Endodermal cell (in vitro differentiated cells): ENCODE measurements around the gene PRRC2B. TPM values are rescaled to one million over a fixed set of nuclear protein-coding genes. Genes with fewer than 3 reads are reported as not detected.
"Not testable (repeated sequence)": the region's sequence is repeated elsewhere in the genome, so short reads cannot be mapped to it uniquely, and the experiment has no call there.

ENCODE experiments used
- DNase-seq: peaks from one replicate; pipeline ENCODE4 v3.0.0-alpha.2; 2017
- H3K27ac ChIP-seq: 2 replicates; pipeline ENCODE4 v1.5.1; 2013; ENCODE audit warnings: mild to moderate bottlenecking, low read depth, low read length, moderate library complexity
- H3K27me3 ChIP-seq: 2 replicates; pipeline ENCODE4 v1.6.1; 2013; ENCODE audit warnings: mild to moderate bottlenecking, low read length, moderate library complexity; ENCODE audit not compliant: insufficient read depth, control insufficient read depth, poor library complexity, severe bottlenecking
- H3K36me3 ChIP-seq: 2 replicates; pipeline ENCODE4 v1.7.0; 2013; ENCODE audit warnings: mild to moderate bottlenecking, low read length, moderate library complexity; ENCODE audit not compliant: control insufficient read depth, insufficient read depth
- H3K4me1 ChIP-seq: one replicate; pipeline ENCODE4 v1.7.0; 2013; ENCODE audit warnings: low read length; ENCODE audit not compliant: control insufficient read depth, insufficient read depth
- H3K4me3 ChIP-seq: 2 replicates; pipeline ENCODE4 v1.5.1; 2013; ENCODE audit warnings: mild to moderate bottlenecking, low read length, moderate library complexity
- H3K9ac ChIP-seq: 2 replicates; pipeline ENCODE4 v1.6.1; 2013; ENCODE audit warnings: mild to moderate bottlenecking, low read length, moderate library complexity; ENCODE audit not compliant: poor library complexity, severe bottlenecking; ENCODE audit errors: extremely low read depth
- H3K9me3 ChIP-seq: 2 replicates; pipeline ENCODE4 v1.6.1; 2013; ENCODE audit warnings: mild to moderate bottlenecking, low read length, moderate library complexity; ENCODE audit not compliant: control insufficient read depth
- H3K27ac Mint-ChIP-seq: 2 replicates; pipeline ENCODE4 v1.8.0; 2020; ENCODE audit warnings: mixed read lengths
- H3K27me3 Mint-ChIP-seq: 2 replicates; pipeline ENCODE4 v1.8.0; 2021; ENCODE audit warnings: mild to moderate bottlenecking, mixed read lengths; ENCODE audit not compliant: insufficient read depth
- H3K36me3 Mint-ChIP-seq: 2 replicates; pipeline ENCODE4 v1.8.0; 2020; ENCODE audit warnings: low read depth, mixed read lengths
- H3K4me1 Mint-ChIP-seq: 2 replicates; pipeline ENCODE4 v1.8.0; 2020; ENCODE audit warnings: mixed read lengths
- H3K4me3 Mint-ChIP-seq: 2 replicates; pipeline ENCODE4 v1.8.0; 2020; ENCODE audit warnings: mild to moderate bottlenecking, moderate library complexity, mixed read lengths
- H3K9me3 Mint-ChIP-seq: 2 replicates; pipeline ENCODE4 v1.8.0; 2020; ENCODE audit warnings: mild to moderate bottlenecking, mixed read lengths
- CTCF ChIP-seq: fragments of 200-600 bp; sonication (generic); conservative IDR thresholded peaks from 2 replicates; pipeline ENCODE4 v1.5.0; 2021; ENCODE audit warnings: antibody characterized with exemption, mild to moderate bottlenecking
- WGBS, 2 experiments: methylation state at CpG; one replicate each; pipeline versions ENCODE4 v1.1.5 to v1.1.7; 2013; ENCODE audit warnings: missing lambda C conversion rate in 2 of 2, mixed read lengths in 1 of 2; ENCODE audit not compliant: insufficient coverage in 1 of 2, insufficient read length in 1 of 2; 5-methylcytosine and 5-hydroxymethylcytosine counted together
- total RNA-seq, 2 donors: library from RNA; stranded (reverse); fragmentation: NEBNext Ultra II Directional in 1 of 2; extraction: Animal tissue kit (Norgen Biotek cat#: 25700) in 1 of 2; gene quantifications; 2 replicates in 1 of 2; 3 replicates in 1 of 2; pipeline ENCODE4 v1.2.1, GENCODE V29; 2021

PRRC2B gene
- total RNA-seq, 2 donors from 2014 or later: 309 to 334 TPM

- Mint-ChIP-seq H3K9me3 (no peaks in the 10 kb centered on the region), H3K27me3 (no peaks in the 10 kb centered on the region), H3K4me3 (no peak overlapping the region), H3K36me3 (peaks cover 89% of the 10 kb centered on the region), H3K4me1 (no peaks in the 10 kb centered on the region), H3K27ac (no peak overlapping the region)
- Histone ChIP-seq H3K9me3 (no peaks in the 10 kb centered on the region), H3K36me3 (peaks cover 93% of the 10 kb centered on the region), H3K4me3 (no peak overlapping the region), H3K27me3 (no peaks in the 10 kb centered on the region), H3K4me1 (no peaks in the 10 kb centered on the region), H3K27ac (no peak overlapping the region), H3K9ac (no peak overlapping the region)
- DNase-seq: no peak
- TF ChIP-seq CTCF: no peak
- 97% methylated on average over 10 to 12 of the region's 12 CpGs for WGBS, 2 experiments
These were observed 76.7 kb downstream of the PRRC2B start for GRCh38 chr9:131470581-131470991.

DNA sequence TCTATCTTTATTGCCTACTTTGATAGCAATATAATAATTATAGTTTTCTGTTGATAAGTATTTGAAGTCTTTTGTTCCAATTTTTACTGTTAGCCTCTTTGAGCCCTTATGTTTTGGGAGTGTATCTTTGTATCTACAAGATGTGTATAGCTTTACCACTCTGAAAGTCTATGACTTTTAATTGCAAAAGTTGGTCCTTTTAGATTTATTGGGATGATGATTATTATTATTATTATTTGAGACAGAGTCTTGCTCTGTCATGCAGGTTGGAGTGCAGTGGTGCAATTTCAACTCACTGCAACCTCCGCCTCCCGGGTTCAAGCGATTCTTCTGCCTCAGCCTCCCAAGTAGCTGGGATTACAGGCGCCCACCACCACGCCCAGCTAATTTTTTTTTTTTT is 78.2 kb downstream of the PRRC2B start:
- H3K4me1 ChIP-seq, H3K27me3 Mint-ChIP-seq, H3K9me3 ChIP-seq, H3K4me1 Mint-ChIP-seq, H3K27ac Mint-ChIP-seq, H3K9me3 Mint-ChIP-seq, H3K4me3 ChIP-seq, H3K27ac ChIP-seq, H3K9ac ChIP-seq, H3K27me3 ChIP-seq, H3K4me3 Mint-ChIP-seq, DNase-seq: not testable (repeated sequence)
- H3K36me3 Mint-ChIP-seq: peaks cover 80% of the 10 kb centered on the region
- peaks cover 95% of the 10 kb centered on the region for H3K36me3 ChIP-seq
- WGBS, 2 experiments: 92 to 100% methylated on average over 3 to 4 of the region's 5 CpGs

GRCh38 chr9:131473198-131473885 is 79.5 kb downstream of the PRRC2B start:
- Histone ChIP-seq H3K36me3 (peaks cover 95% of the 10 kb centered on the region), H3K27me3 (no peaks in the 10 kb centered on the region), H3K27ac (no peak overlapping the region), H3K9ac (no peak overlapping the region), H3K4me1 (no peaks in the 10 kb centered on the region), H3K9me3 (no peaks in the 10 kb centered on the region), H3K4me3 (no peak overlapping the region)
- Mint-ChIP-seq H3K4me3 (no peak overlapping the region), H3K27ac (no peak overlapping the region), H3K9me3 (no peaks in the 10 kb centered on the region), H3K4me1 (no peaks in the 10 kb centered on the region), H3K36me3 (peaks cover 81% of the 10 kb centered on the region), H3K27me3 (no peaks in the 10 kb centered on the region)
- WGBS, 2 experiments: 97 to 98% methylated on average over 8 to 9 of the region's 9 CpGs
- TF ChIP-seq CTCF: no peak
- DNase-seq: no peak

DNA sequence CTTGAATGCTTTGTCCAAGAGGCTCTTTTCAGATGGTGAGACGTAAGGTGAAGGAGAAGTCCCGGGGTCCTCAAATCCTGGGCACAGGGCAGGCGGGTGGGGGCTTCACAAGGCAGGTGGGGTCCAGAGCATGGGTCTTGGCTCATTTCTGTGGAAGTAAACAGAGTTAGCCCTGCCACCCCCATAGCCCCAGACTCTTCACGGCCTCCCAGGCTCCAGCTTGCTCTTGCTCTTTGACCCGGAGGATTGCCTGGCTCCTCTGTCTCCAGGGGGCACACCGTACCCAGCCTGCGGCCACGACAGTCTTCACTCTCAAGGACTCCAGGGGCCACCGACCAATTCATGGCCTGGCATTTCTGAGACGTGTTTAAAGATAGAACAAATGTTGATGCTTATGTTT is 80.0 kb downstream of the PRRC2B start:
- Histone ChIP-seq H3K27me3 (no peaks in the 10 kb centered on the region), H3K27ac (no peak overlapping the region), H3K4me3 (no peak overlapping the region), H3K9me3 (no peaks in the 10 kb centered on the region), H3K4me1 (no peaks in the 10 kb centered on the region), H3K9ac (no peak overlapping the region), H3K36me3 (peaks cover 94% of the 10 kb centered on the region)
- Mint-ChIP-seq H3K27ac (no peak overlapping the region), H3K9me3 (no peaks in the 10 kb centered on the region), H3K4me3 (no peak overlapping the region), H3K4me1 (no peaks in the 10 kb centered on the region), H3K27me3 (no peaks in the 10 kb centered on the region), H3K36me3 (peaks cover 82% of the 10 kb centered on the region)
- 92 to 96% methylated on average over 7 to 10 of the region's 10 CpGs for WGBS, 2 experiments
- TF ChIP-seq CTCF: no peak
- DNase-seq: no peak
